KOPT-K1 (cell line): ENCODE measurements around the gene E2F2.
"Not testable (repeated sequence)": the region's sequence is repeated elsewhere in the genome, so short reads cannot be mapped to it uniquely, and the experiment has no call there.

ENCODE experiments used
- H3K27ac ChIP-seq: fragments of 200-600 bp; sonication (generic); 2 replicates; pipeline ENCODE4 v1.5.1; 2016; ENCODE audit warnings: antibody characterized with exemption, mild to moderate bottlenecking, low read depth, low read length; ENCODE audit not compliant: poor library complexity, severe bottlenecking
- H3K36me3 ChIP-seq: fragments of 200-600 bp; sonication (generic); 2 replicates; pipeline ENCODE4 v1.5.1; 2017; ENCODE audit warnings: antibody characterized with exemption, mild to moderate bottlenecking, low read length, moderate library complexity; ENCODE audit not compliant: insufficient read depth
- H3K9me3 ChIP-seq: fragments of 200-600 bp; sonication (generic); 2 replicates; pipeline ENCODE4 v1.5.1; 2017; ENCODE audit warnings: antibody characterized with exemption, low read length, mild to moderate bottlenecking; ENCODE audit not compliant: insufficient read depth, poor library complexity, severe bottlenecking

E2F2 gene

DNA sequence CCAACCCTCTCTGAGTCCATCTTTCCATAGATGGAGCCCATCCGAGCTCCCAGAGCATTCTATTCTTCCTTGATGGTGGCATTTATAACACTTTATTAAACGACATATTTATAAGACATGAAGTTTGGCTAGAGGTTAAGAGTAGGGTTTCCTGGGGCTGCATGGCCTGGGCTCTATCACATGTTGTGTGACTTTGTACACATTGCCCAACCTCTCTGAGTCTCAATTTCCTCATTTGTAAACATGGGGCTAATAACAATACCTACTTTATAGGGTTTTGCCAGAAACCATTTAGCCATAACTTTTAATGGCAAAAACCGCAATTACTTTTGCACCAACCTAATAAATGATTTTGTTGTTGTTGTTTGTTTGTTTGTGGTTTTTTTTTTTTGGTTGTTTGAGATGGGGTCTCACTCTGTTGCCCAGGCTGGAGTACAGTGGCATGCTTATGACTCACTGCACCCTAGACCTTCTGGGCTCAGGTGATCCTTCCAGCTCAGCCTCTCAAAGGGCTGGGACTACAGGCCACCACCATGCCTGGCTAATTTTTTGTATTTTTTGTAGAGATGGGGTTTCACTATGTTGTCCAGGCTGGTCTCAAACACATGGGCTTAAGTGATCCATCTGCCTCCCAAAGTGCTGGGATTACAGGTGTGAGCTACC lies 33.1 kb downstream of the E2F2 start:
- H3K27ac ChIP-seq: no peak overlapping the region

DNA sequence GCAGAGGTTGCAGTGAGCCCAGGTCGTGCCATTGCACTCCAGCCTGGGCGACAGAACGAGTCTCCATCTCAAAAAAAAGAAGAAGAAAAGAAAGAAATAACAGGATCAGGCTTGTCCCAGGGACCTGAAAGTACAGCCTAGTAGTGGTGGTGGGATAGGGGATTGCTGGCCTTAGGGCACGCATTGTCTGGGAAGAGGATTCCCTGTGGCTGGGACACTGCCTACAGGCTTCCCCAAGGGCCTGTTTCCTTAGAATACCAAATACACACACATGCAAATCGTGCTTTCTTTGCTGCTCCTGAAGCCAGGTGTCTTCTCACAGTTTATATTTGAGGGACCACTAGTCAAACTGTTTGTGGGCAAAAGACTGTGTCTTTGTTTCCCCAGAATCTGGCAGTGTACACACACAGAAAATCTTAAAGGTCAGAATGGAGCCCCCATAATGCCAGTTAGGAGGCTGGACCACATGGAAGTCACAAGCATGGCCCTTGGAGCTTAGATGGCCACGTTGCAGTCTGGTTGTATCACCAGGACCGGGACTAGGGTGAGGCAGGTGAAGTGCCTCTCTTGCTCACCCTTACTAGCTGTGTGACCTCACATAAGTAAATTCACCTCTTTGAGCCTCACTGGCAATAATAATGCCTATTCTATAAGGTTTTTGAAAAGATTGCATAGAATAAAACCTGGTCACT lies 34.4 kb downstream of the E2F2 start:
- no peaks in the 10 kb centered on the region for H3K36me3 ChIP-seq
- H3K27ac ChIP-seq: no peak overlapping the region
- H3K9me3 ChIP-seq: no peaks in the 10 kb centered on the region

More for the DNA sequence above, 33.1 kb downstream of the E2F2 start:
- Histone ChIP-seq H3K9me3 (no peaks in the 10 kb centered on the region), H3K36me3 (no peaks in the 10 kb centered on the region)

DNA sequence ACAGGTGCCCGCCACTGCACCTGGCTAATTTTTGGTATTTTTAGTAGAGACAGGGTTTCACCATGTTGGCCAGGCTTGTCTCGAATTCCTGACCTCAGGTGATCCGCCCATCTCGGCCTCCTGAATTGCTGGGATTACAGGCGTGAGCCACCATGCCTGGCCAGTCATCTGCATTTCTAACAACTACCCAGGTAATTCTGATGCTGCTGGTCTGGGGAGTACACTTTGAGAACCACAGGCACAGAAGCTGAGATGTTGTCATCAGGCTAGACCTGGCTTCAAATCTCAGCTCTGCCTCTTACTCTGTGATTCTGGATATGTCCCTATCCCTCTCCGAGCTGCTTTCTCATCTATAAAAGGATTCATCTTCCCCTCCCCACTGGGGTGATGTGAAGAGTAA lies 36.2 kb downstream of the E2F2 start:
- not testable (repeated sequence) for H3K27ac ChIP-seq, H3K9me3 ChIP-seq, H3K36me3 ChIP-seq

DNA sequence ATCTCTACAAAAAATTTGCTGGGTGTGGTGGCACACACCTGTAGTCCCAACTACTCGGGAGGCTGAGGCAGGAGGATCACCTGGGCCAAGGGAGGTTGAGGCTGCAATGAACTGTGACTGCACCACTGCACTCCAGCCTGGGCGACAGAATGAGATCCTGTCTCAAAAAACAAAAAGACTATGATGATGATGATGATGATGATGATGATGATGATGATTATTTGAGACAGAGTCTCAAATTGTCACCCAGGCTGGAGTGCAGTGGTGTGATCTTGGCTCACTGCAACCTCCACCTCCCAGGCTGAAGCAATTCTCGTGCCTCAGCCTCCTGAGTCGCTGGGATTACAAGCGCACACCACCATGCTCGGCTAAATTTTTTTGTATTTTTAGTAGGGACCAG lies 38.3 kb downstream of the E2F2 start:
- H3K9me3 ChIP-seq: not testable (repeated sequence)

DNA sequence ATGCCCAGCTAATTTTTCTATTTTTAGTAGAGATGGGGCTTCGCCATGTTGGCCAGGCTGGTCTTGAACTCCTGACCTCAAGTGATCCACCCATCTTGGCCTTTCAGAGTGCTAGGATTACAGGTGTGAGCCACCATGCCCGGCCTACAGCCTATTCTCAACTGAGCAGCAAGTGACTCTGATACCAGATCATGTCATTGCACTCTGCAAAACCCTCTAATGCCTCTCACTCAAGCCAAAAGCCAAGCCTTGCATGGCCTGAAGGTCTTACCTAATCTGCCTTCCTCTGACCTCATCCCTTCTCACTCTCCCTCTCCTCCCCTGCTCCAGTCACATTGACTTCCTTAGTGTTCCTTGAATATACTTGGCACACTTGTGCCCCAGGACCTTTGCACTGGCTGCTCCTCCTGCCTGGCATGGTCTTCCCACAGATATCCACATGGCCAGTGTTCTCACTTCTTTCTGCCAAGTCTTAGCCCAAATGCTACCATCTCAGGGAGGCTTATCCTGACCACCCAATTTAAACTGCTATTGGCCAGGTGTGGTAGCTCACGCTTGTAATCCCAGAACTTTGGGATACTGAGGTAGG lies 38.8 kb downstream of the E2F2 start:
- H3K9me3 ChIP-seq: no peaks in the 10 kb centered on the region
- no peak overlapping the region for H3K27ac ChIP-seq
- H3K36me3 ChIP-seq: no peaks in the 10 kb centered on the region

More for the DNA sequence above, 38.3 kb downstream of the E2F2 start:
- not testable (repeated sequence) for H3K36me3 ChIP-seq, H3K27ac ChIP-seq

DNA sequence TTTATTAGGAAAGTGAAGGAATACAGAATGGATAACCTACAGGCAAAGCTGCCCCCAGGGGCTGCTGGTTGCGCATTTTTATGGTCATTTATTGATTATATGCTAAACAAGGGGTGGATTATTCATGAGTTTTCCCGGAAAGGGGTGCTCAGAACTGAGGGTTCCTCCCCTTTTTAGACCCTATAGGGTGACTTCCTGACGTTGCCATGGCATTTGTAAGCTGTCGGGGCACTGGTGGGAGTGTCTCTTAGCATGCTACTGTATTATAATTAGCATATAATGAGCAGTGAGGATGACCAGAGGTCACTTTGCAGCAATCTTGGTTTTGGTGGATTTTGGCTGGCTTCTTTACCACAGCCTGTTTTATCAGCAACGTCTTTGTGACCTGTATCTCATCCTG lies 41.2 kb downstream of the E2F2 start:
- H3K9me3 ChIP-seq: no peaks in the 10 kb centered on the region
- no peak overlapping the region for H3K27ac ChIP-seq
- no peaks in the 10 kb centered on the region for H3K36me3 ChIP-seq

DNA sequence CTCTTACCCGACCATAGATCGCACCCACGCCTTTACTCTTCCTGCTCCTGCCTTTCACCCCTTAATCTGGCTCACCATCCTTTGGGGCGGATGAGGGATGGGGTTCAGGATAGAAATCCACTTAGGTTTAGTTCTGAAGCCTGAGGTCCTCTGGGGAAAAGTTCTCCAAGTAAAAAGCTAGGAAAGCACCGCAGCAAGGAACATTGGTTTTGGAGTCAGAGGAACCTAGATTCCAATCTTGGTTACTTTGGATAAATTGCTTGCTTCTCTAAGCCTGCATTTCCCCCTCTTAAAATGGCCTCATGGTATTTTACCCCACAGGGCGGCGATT lies 46.1 kb downstream of the E2F2 start:
- Histone ChIP-seq H3K9me3 (no peaks in the 10 kb centered on the region), H3K27ac (no peak overlapping the region), H3K36me3 (no peaks in the 10 kb centered on the region)

DNA sequence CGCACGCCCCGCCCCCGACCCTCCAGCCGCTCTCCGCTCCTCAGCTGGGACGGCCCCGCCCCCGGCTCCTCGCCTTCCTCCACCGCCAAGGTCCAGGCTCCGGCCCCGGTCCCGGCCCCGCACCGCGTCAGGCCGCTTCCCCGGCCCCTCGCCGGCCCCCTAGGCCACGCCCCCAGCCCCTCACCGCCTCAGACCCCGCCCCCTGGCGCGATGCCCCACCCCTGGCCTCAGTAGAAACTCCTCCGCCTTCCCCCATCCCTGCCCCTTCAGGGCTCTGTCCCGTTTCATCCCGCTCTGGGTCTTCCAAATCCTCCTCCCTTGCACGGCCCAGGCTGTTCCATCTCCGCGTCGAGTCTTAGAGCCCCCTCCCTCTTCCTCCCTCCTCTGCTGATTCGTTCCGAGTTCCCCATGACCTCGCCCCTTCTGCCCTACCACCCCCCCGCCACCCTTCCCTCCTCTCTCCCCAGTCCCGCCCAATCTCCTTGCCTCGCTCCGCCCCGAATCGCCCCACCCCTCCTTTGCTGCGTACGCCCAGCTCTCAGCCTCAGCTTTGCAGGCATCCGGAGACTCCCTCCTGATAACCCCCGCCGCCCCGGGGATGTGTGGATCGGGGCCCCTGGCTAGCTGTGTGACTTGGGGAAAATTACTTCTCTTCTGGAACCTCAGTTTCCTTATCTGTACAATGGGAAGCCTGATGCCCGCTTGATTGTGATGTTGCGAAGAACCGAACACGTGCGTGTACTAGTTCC lies 46.6 kb downstream of the E2F2 start:
- Histone ChIP-seq H3K36me3 (no peaks in the 10 kb centered on the region), H3K27ac (no peak overlapping the region), H3K9me3 (no peaks in the 10 kb centered on the region)

DNA sequence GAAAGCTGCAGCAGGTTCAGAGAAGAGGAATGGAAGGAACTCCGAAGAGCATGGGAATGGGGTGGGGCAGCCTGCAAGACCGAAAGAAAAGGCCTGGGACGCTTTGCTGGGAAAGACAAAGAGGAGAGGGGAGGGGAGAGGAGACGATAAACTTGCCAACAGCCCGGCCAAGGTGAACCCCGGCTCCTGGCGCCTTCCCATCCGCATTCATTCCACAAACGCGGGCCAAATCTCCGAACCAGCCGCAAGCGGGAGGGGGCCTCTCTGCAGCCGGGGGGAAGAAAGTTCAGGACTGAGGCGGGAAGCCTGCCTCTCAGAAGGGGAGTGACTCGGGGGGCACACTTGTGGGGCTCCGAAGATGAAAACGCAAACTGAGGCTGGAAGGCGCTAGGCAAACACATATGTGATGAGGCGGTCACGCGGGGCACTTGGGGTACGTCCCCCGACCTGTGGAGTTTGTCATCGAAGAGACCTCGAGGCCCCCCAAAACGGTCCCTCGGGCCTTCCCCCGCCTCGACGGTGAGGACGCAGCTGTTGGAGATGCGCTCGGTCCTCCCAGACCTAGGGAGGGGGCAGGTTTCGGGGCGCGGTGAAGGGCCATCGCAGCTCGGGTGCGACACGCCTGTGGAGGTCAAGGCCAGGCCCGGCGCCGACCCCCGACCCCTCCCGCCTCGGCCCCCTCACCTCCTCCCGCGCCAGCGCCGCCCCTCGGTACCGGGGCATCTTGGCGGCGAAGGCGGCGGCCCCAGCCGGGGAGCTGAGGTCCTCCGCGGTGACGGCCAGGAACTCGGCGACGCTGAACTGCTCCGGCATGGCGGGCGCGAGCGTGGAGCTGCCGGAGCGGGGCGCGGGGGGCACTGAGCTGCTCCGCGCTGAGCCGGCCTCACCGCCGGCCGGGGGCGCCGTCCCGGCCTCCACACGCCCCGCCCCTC lies 47.4 kb downstream of the E2F2 start, which contains the start of gene ASAP3:
Gene ASAP3, minus strand, starts transcription at position 859 of the 932 bp plus-strand sequence. Its CDS starts 46 bp downstream, at position 813.
- no peak within 1 kb of the TSS for H3K27ac ChIP-seq
- H3K36me3 ChIP-seq: no peaks in the 10 kb centered on the region
- no peaks in the 10 kb centered on the region for H3K9me3 ChIP-seq

DNA sequence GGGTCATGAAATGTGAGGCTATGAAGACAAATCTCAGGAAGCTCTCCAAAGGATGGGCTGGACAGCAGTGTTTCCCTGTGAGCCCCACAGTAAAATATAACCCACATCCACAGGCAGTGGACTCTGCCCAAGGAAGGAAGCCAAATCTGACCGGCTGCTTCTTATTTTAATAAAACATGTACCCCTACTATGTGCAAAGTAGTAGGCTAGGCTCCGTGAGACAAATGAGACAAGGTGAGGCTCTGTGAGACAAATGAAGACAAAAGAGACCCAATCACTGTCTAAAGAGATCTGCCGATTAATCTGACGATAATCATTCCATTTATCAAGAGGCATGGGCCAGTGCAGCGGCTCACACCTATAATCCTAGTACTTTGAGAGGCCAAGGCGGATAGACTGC lies 49.1 kb downstream of the E2F2 start:
- no peak overlapping the region for H3K27ac ChIP-seq
- H3K36me3 ChIP-seq: no peaks in the 10 kb centered on the region
- H3K9me3 ChIP-seq: no peaks in the 10 kb centered on the region

DNA sequence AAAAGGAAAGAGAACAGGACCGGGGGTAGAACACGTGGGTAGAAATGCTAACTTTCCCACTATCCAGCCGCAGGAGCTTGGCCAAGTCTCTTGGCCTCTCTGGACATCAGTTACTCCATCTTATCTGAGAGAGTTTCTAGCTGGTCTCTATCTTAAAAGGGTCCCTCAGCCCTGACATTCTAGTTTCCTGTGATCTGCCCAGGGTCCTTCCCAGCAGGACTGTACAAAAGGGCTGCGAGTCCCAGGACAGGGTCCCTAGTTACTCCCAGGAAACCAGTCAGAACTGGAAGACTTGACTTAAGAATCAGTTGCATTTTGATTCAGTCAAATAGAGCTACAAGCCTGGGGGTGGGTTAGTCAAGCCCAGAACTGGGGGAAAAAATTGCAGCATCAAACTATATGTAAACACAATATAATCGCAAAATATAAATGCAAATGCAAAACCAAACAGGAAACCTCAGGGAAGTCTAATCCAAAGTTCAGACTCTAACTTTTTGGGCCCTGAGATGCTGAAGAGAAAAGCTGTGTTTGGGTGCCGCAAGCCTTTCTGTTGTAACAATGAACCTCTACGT lies 49.9 kb downstream of the E2F2 start:
- Histone ChIP-seq H3K9me3 (no peaks in the 10 kb centered on the region), H3K27ac (no peak overlapping the region), H3K36me3 (no peaks in the 10 kb centered on the region)

DNA sequence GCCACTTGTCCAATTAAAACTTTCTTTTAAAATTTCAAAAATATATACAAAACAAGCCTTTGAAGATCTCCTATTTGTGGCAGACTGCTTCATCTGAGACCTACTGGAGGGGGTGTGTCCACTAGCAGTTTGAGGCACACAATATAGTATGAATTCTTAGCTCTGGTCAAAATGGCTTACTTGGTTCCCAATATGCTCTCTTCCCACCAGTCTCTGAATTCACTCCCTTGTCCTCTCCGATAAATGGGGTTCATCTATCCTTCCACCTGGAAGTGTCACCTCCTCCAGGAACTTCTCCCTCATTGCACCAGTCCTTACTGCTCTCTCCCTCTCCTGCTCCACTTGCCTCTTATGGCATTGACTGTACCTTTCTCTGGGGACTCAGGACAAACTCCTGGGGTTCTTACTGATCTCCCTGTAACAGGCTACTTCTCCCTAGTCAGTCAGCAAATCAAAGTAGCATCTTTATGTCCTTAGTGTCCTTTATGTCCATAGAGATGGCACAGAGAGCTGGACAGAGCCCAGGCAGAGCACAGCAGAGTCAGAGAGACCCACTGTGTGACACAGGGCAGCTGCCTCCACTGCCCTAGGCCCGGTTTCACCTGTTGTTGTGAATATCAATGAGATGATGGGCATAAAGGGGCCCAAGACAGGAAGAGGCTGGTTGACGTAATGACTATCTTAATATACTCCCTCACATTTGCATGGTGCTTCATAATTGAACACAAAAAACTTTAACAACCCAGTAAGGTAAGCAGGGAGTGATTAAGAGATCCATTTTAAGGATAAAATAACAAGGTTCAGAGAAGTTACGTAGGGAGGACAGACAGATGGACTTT lies 50.6 kb downstream of the E2F2 start:
- H3K36me3 ChIP-seq: no peaks in the 10 kb centered on the region
- no peaks in the 10 kb centered on the region for H3K9me3 ChIP-seq
- no peak overlapping the region for H3K27ac ChIP-seq

DNA sequence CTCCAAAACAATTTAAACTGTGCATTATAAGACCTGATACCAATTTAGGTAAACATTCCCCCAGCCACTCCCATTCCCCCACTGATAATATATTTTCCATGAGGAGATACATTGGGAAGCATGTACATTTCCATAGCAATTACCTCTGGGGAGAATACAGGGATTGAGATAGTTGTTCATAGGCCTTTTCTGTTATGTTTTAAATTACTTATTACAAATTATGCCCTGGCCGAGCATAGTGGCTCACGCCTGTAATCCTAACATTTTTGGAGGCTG lies 51.4 kb downstream of the E2F2 start:
- no peaks in the 10 kb centered on the region for H3K9me3 ChIP-seq
- no peaks in the 10 kb centered on the region for H3K36me3 ChIP-seq
- H3K27ac ChIP-seq: no peak overlapping the region
